22Rv1 (cell line): ENCODE results near the gene DNAJC18.
"Not testable (repeated sequence)": the region's sequence is repeated elsewhere in the genome, so short reads cannot be mapped to it uniquely, and the experiment has no call there.

Source experiments
- H3K27ac ChIP-seq: fragments of 450-650 bp; 2 replicates; pipeline ENCODE4 v1.5.1; 2017
- CTCF ChIP-seq: fragments of 450-650 bp; IDR thresholded peaks from 2 replicates; pipeline ENCODE4 v1.5.1; 2017; ENCODE audit warnings: mild to moderate bottlenecking
- ZFX ChIP-seq: fragments of 450-650 bp; IDR thresholded peaks from 2 replicates; pipeline ENCODE4 v1.6.1; 2017; ENCODE audit warnings: antibody characterized with exemption, borderline replicate concordance

Gene DNAJC18

GRCh38 chr5:139413153-139413552 is 26.2 kb downstream of the DNAJC18 start:
- H3K27ac ChIP-seq: no peak overlapping the region
- TF ChIP-seq CTCF (no peak), ZFX (no peak)

- H3K27ac ChIP-seq: no peak overlapping the region
- no peak for TF ChIP-seq ZFX
- no peak for TF ChIP-seq CTCF
Measured at GRCh38 chr5:139410993-139411828, 28.1 kb downstream of the DNAJC18 start.

GRCh38 chr5:139410121-139410992 is 29.0 kb downstream of the DNAJC18 start:
- TF ChIP-seq ZFX (no peak), CTCF (no peak)

GRCh38 chr5:139409116-139409515 is 30.2 kb downstream of the DNAJC18 start:
- not testable (repeated sequence) for H3K27ac ChIP-seq

More at GRCh38 chr5:139410121-139410992, 29.0 kb downstream of the DNAJC18 start:
- H3K27ac ChIP-seq: no peak overlapping the region

GRCh38 chr5:139408191-139408590 is 31.1 kb downstream of the DNAJC18 start:
- H3K27ac ChIP-seq: no peak overlapping the region
- TF ChIP-seq ZFX (no peak), CTCF (no peak)

- TF ChIP-seq ZFX (no peak), CTCF (no peak)
- H3K27ac ChIP-seq: no peak overlapping the region
Measured at GRCh38 chr5:139407517-139407916, 31.8 kb downstream of the DNAJC18 start.

- H3K27ac ChIP-seq: no peak overlapping the region
- TF ChIP-seq ZFX: no peak
- no peak for TF ChIP-seq CTCF
Measured at GRCh38 chr5:139406963-139407362, 32.4 kb downstream of the DNAJC18 start.
